Kidney epithelial cell (primary cell): ENCODE data around the gene PRPSAP1. TPM values are rescaled to one million over a fixed set of nuclear protein-coding genes. Genes with fewer than 3 reads are reported as not detected.

Source experiments
- DNase-seq: peaks from one replicate; pipeline ENCODE4 v3.0.0-alpha.2; 2010; ENCODE audit warnings: low read depth
- H3K27me3 ChIP-seq: 2 replicates; pipeline ENCODE4 v1.6.0; 2011; ENCODE audit warnings: low read length; ENCODE audit not compliant: control insufficient read depth, insufficient read depth
- H3K36me3 ChIP-seq: 2 replicates; pipeline ENCODE4 v1.5.1; 2011; ENCODE audit warnings: low read length; ENCODE audit not compliant: control insufficient read depth, insufficient read depth
- H3K4me3 ChIP-seq: 2 replicates; pipeline ENCODE4 v1.5.1; 2011; ENCODE audit warnings: low read depth, mild to moderate bottlenecking, control low read depth, low read length
- total RNA-seq: library from RNA; depleted of rRNA; stranded (reverse); fragments of >200 nt; gene quantifications from 2 replicates; pipeline ENCODE4 v1.2.3, GENCODE V29; 2015
- TF ChIP-seq, protein P1 (sequence below): IDR thresholded peaks from 2 replicates; pipeline ENCODE4 v1.5.1; 2011; ENCODE audit warnings: mild to moderate bottlenecking, moderate library complexity, low read length, control low read depth, inconsistent platforms; ENCODE audit not compliant: insufficient read depth, poor library complexity, severe bottlenecking

PRPSAP1 gene
- total RNA-seq, 1 donor from 2014 or later = 52.4 TPM

GRCh38 chr17:76381633-76382350 lies 28.1 kb upstream of the PRPSAP1 start:
- Histone ChIP-seq H3K36me3 (no peaks in the 10 kb centered on the region), H3K27me3 (no peaks in the 10 kb centered on the region), H3K4me3 (no peak overlapping the region)
- TF ChIP-seq, protein P1, sequence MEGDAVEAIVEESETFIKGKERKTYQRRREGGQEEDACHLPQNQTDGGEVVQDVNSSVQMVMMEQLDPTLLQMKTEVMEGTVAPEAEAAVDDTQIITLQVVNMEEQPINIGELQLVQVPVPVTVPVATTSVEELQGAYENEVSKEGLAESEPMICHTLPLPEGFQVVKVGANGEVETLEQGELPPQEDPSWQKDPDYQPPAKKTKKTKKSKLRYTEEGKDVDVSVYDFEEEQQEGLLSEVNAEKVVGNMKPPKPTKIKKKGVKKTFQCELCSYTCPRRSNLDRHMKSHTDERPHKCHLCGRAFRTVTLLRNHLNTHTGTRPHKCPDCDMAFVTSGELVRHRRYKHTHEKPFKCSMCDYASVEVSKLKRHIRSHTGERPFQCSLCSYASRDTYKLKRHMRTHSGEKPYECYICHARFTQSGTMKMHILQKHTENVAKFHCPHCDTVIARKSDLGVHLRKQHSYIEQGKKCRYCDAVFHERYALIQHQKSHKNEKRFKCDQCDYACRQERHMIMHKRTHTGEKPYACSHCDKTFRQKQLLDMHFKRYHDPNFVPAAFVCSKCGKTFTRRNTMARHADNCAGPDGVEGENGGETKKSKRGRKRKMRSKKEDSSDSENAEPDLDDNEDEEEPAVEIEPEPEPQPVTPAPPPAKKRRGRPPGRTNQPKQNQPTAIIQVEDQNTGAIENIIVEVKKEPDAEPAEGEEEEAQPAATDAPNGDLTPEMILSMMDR = no peak
- no peak for DNase-seq

GRCh38 chr17:76379646-76380376 lies 26.1 kb upstream of the PRPSAP1 start:
- no peak for DNase-seq
- TF ChIP-seq, protein P1 = no peak
- H3K36me3 ChIP-seq = no peaks in the 10 kb centered on the region
- H3K4me3 ChIP-seq = no peak overlapping the region
- H3K27me3 ChIP-seq = no peaks in the 10 kb centered on the region

- Histone ChIP-seq H3K36me3 (no peaks in the 10 kb centered on the region), H3K27me3 (no peaks in the 10 kb centered on the region), H3K4me3 (no peak overlapping the region)
- TF ChIP-seq, protein P1 = no peak
- no peak for DNase-seq
Measured at GRCh38 chr17:76379275-76379641, 25.5 kb upstream of the PRPSAP1 start.

DNA sequence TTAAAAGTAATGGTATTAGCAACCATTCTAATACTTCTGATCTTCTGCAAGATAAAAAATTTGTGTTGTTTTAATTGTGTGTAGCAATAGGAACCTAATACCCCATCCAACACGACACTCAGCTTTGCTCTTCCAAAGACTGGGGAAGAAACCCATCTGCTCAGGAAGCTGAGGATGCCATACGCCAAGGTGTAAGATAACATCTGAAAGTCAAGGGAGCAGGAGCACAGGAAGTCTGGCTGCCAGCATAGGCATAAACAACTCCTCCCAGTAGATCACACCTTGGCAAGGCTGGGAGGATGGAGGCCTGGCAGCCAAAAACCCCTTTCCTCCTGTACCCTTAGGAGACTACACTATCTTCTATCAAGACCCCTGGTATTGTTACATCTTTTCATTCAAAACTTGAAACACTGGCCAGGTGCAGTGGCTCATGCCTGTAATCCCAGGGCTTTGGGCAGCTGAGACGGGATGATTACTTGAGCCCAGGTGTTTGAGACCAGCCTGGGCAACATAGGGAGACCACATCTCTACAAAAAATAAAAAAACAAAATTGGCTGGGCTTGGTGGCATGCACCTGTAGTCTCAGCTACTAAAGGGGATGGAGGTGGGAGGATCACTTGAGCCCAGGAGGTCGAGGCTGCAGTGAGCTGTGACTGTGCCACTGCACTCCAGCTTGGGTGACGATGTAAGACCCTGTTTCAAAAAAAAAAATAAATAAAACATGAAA lies 25.0 kb upstream of the PRPSAP1 start:
- Histone ChIP-seq H3K36me3 (no peaks in the 10 kb centered on the region), H3K4me3 (no peak overlapping the region), H3K27me3 (no peaks in the 10 kb centered on the region)
- TF ChIP-seq, protein P1 = no peak
- DNase-seq = no peak

DNA sequence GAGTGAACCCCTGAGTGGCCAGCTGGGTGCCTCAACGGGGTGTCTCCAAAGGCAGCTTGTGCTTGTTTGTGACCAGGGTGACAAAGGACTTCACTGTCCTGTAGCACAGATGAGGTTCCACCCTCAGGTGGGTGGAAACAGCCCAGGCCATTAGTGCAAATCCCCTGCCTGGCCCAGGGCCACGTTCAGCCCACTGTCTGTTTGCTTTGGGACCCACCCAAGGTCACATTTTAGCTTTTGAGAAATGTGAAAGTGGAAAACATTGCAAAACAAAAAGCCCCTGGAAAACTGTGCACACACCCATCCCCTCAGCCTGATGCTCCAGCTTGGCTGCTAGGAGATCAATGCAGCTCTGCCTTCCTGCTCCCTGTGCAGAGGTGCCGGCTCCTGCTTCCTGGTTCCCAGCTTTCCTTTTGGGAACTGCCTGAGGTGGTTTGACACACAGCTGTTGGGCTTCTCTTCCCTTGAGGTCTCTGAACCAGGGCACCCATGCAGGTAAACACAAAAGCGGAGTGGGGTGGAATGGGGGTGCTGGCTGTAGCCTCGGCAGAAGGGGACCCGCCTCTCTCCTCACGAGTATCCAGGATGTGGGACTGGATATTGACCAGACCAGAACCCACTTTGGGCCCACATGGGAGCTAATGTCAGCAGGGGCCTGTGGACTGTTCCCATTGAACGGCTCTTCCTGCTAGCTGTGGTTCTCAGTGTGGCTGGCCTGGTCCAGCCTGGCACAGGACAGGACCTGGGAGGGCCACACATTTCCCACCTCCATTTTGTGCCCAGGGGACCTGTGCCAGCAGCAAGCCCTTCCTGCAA lies 22.8 kb upstream of the PRPSAP1 start:
- no peak for DNase-seq
- H3K4me3 ChIP-seq = no peak overlapping the region
- H3K36me3 ChIP-seq = no peaks in the 10 kb centered on the region
- TF ChIP-seq, protein P1 = no peak
- H3K27me3 ChIP-seq = no peaks in the 10 kb centered on the region
